ENCODE results near the gene PCDHGB6.
"Not testable (repeated sequence)": the region's sequence is repeated elsewhere in the genome, so short reads cannot be mapped to it uniquely, and the experiment has no call there.

Gene PCDHGB6

GRCh38 chr5:141407790-141408505, at the start of gene PCDHGB6:
Gene PCDHGB6 (plus strand): TSS chr5:141408021. CDS start chr5:141408203, 182 bp downstream.
- DNase-seq, result not testable (repeated sequence)

GRCh38 chr5:141359790-141360426, 47.9 kb upstream of the PCDHGB6 start, which contains the start of gene PCDHGB2:
Gene PCDHGB2 (plus strand): TSS chr5:141359994. CDS start chr5:141360136, 142 bp downstream.
- DNase-seq, result peak; percentile 1

DNA sequence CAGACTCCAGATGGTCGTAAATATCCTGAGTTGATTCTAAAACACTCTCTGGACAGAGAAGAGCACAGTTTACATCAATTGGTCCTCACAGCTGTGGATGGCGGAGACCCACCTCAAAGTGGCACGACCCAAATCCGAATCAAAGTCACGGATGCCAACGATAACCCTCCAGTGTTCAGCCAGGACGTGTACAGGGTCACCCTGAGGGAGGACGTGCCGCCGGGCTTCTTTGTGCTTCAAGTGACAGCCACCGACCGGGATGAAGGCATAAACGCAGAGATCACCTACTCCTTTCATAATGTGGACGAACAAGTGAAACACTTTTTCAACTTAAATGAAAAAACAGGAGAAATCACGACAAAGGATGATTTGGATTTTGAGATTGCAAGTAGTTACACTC, 47.1 kb upstream of the PCDHGB6 start:
- DNase-seq, result no peak

DNA sequence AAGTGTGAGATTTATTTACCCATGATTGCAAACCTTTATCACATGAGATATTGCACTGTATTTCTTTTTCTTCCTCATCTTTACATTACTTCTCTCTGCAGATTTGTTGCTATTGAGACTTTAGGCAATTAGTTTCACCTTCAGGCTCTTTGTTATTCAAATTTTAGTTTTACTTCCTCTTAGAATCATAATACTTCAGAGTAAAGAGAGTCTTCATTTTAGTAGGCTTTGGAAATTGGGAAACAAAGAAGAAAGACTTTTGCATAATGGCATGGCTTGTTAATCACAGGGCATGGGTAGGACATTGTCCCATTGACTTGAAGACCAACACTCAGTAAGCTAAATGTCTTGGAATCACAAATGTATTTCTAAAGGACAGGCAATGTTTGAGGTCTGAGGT, 45.1 kb upstream of the PCDHGB6 start:
- DNase-seq, result no peak

GRCh38 chr5:141363952-141364660, 43.7 kb upstream of the PCDHGB6 start, which contains the start of gene PCDHGA5:
Gene PCDHGA5 (plus strand): TSS chr5:141364162. CDS start chr5:141364331, 169 bp downstream.
- no peak for DNase-seq

DNA sequence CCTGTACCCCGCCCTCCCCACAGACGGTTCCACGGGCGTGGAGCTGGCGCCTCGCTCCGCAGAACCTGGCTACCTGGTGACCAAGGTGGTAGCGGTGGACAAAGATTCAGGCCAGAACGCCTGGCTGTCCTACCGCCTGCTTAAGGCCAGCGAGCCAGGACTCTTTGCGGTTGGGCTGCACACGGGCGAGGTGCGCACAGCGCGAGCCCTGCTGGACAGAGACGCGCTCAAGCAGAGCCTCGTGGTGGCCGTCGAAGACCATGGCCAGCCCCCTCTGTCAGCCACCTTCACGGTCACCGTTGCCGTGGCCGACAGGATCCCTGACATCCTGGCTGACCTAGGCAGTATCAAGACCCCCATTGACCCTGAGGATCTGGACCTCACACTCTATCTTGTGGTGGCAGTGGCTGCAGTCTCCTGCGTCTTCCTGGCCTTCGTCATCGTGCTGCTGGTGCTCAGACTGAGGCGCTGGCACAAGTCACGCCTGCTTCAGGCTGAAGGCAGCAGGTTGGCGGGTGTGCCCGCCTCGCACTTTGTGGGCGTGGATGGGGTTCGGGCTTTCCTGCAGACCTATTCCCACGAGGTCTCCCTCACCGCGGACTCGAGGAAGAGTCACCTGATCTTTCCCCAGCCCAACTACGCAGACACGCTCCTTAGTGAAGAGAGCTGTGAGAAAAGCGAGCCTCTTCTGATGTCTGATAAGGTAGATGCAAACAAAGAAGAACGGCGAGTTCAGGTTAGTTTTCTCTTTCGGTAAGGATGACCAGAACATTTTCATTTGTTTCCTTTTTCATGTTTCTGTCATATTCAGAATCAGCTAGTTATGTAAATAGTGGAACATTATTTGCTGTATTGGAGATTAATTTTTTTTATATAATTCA, 41.6 kb upstream of the PCDHGB6 start:
- DNase-seq, result no peak

DNA sequence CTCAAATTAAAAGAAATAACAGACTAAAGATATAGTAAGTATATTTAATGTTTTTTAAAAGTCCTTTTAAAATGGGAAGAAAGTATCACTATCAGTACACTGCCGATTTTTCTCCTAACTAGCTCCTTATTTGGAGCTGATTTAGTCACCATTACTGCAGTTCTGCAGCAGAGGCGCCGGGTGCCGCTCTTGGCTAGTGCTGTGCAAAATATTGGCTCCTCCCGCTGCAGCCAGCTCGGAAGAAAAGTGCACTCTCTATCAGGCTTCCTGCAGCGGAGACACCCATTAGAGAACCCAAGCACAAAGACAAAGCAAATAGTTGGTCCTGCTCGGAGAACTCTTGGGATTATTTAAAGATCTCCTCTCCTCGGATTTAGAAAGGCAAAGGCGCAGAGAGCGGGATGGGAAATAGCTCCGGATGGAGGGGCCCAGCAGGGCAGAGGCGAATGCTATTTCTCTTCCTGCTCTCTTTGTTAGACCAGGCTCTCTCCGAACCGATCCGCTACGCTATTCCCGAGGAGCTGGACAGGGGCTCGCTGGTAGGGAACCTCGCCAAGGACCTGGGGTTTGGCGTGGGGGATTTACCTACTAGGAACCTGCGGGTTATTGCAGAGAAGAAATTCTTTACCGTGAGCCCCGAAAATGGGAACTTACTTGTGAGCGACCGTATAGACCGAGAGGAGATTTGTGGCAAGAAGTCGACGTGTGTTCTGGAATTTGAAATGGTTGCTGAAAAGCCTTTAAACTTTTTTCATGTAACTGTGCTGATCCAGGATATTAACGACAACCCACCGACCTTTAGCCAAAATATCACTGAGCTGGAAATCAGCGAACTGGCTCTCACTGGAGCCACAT, 37.6 kb upstream of the PCDHGB6 start, which contains the start of gene PCDHGB3:
TSS of gene PCDHGB3 (plus strand) at position 249 of the 855 bp plus-strand sequence. CDS start at position 402, 153 bp downstream.
- no peak for DNase-seq

GRCh38 chr5:141371572-141372475, 36.0 kb upstream of the PCDHGB6 start:
- no peak for DNase-seq

DNA sequence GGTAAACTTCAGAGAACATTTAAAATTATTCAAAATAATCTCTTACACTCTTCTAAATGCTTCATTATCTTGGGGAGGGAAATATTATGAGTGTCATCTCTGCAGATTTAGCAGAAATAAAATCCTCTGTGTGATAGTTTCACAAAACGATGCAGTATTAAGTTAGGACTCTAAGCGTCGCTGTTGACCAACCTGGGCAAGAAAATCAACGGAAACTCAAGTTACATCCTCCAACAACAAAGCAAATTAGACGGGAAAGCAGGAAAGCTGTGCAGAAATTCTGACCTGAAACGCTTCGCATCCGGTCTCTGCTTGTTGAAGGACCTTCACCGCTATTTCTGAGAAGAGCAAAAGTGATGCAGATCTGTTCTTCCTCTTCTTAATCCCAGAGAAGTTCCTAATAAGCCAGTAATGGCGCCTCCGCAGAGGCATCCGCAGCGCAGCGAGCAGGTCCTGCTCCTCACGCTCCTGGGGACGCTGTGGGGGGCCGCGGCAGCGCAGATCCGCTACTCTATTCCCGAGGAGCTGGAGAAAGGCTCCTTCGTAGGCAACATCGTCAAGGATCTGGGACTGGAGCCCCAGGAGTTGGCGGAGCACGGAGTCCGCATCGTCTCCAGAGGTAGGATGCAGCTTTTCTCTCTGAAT, 34.0 kb upstream of the PCDHGB6 start, which contains the start of gene PCDHGA6:
TSS of gene PCDHGA6 (plus strand) at position 219 of the 645 bp plus-strand sequence. CDS start at position 412, 193 bp downstream.
- no peak for DNase-seq

GRCh38 chr5:141374627-141375026, 33.2 kb upstream of the PCDHGB6 start:
- DNase-seq, result no peak

GRCh38 chr5:141375444-141376155, 32.2 kb upstream of the PCDHGB6 start:
- not testable (repeated sequence) for DNase-seq

DNA sequence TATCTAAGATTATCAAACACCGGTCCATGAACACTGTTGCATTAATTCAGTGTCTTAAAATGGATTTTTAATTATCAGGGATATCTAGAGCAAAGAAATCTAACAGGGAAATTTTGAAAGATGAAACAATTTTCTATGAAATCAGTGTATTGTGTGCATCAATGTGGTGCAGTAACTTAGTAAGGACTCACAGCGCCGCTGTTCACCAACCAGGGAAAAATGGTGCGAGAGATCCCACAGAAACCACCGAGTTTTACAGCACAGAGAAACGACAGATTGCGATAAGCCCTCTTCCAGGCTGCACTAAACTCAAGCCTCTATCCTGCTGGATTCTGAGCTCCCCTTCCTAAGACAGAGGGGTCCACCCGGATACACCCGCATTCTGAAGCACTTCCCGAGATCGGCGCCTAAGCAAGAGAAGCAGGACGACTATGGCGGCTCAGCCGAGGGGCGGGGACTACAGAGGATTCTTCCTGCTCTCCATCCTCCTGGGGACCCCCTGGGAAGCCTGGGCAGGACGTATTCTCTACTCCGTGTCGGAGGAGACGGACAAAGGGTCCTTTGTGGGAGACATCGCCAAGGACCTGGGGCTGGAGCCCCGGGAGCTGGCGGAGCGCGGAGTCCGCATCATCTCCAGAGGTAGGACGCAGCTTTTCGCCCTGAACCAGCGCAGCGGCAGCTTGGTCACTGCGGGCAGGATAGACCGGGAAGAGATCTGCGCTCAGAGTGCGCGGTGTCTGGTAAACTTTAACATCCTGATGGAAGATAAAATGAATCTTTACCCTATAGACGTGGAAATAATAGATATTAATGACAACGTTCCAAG, 25.1 kb upstream of the PCDHGB6 start, which contains the start of gene PCDHGA7:
TSS of gene PCDHGA7 (plus strand) at position 274 of the 826 bp plus-strand sequence. CDS start at position 432, 158 bp downstream.
- DNase-seq, result no peak

- no peak for DNase-seq
These were observed 24.5 kb upstream of the PCDHGB6 start for GRCh38 chr5:141383345-141383744.

DNA sequence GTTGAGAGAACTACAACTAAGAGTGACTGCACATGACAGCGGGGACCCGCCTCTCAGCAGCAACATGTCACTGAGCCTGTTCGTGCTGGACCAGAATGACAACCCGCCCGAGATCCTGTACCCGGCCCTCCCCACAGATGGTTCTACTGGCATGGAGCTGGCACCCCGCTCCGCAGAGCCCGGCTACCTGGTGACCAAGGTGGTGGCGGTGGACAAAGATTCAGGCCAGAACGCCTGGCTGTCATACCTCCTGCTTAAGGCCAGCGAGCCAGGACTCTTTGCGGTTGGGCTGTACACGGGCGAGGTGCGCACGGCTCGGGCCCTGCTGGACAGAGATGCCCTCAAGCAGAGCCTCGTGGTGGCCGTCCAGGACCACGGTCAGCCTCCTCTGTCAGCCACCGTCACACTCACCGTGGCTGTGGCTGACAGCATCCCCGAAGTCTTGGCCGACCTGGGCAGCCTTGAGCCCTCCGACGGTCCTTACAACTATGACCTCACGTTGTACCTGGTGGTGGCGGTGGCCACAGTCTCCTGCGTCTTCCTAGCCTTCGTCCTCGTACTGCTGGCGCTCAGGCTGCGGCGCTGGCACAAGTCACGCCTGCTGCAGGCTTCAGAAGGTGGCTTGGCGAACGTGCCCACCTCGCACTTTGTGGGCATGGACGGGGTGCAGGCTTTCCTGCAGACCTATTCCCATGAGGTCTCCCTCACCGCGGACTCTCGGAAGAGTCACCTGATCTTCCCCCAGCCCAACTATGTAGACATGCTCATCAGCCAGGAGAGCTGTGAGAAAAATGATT, 23.2 kb upstream of the PCDHGB6 start:
- DNase-seq, result no peak

DNA sequence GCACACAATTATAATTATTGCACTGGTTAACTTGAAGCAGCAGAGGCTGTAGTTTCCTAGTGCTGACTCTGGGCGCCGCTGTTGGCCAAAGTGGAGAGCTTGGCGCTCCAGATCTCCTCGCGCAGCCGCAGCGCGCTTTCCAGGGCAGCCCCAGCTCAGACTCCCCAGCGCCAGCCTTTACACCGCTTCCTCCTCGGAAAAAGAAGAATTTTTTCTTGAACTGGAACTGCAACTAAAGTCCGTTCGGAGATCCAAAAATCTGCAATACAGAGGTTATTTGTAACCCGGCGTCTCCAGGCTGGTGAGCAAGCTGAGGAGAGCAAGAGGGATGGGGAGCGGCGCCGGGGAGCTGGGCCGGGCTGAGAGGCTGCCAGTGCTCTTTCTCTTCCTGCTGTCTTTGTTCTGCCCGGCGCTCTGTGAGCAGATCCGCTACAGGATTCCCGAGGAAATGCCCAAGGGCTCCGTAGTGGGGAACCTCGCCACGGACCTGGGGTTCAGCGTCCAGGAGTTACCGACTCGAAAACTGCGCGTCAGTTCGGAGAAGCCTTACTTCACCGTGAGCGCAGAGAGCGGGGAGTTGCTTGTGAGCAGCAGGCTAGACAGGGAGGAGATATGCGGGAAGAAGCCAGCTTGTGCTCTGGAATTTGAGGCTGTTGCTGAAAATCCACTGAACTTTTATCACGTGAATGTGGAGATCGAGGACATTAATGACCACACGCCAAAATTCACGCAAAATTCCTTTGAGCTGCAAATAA, 20.1 kb upstream of the PCDHGB6 start, which contains the start of gene PCDHGB4:
TSS of gene PCDHGB4 (plus strand) at position 142 of the 755 bp plus-strand sequence. CDS start at position 329, 187 bp downstream.
- DNase-seq, result not testable (repeated sequence)

DNA sequence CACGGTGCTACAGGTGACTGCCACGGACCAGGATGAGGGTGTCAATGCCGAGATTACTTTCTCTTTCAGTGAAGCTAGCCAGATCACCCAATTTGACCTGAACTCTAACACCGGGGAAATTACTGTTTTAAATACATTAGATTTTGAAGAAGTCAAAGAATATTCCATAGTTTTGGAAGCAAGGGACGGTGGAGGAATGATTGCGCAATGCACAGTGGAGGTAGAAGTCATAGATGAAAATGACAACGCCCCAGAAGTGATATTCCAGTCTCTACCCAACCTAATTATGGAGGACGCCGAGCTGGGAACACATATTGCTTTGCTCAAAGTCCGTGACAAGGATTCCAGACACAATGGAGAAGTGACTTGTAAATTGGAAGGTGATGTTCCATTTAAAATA, 19.2 kb upstream of the PCDHGB6 start:
- no peak for DNase-seq

Data from NCI-H1694 (cell line).